Measurements from ENCODE around the gene MINK1.

DNA sequence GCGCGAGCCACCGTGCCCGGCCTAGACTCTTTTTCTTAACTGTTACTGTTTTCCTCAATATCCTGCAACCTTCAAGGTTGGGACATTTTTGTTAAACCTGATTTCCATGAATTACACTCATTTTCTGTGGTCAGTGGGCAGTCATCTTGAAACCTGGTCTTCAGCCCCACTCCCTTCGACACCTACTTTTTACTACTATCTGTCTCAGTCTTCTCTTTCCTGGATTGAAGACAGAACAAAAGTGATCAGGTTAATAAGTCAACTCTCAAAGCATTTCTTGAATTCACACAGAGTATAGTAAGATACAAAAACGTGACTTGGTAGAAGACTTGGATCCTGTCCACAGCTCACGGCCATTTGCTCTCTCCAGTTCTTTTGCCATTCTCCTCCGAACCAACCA is 6.1 kb downstream of the MINK1 start:
- TF ChIP-seq, protein P1, sequence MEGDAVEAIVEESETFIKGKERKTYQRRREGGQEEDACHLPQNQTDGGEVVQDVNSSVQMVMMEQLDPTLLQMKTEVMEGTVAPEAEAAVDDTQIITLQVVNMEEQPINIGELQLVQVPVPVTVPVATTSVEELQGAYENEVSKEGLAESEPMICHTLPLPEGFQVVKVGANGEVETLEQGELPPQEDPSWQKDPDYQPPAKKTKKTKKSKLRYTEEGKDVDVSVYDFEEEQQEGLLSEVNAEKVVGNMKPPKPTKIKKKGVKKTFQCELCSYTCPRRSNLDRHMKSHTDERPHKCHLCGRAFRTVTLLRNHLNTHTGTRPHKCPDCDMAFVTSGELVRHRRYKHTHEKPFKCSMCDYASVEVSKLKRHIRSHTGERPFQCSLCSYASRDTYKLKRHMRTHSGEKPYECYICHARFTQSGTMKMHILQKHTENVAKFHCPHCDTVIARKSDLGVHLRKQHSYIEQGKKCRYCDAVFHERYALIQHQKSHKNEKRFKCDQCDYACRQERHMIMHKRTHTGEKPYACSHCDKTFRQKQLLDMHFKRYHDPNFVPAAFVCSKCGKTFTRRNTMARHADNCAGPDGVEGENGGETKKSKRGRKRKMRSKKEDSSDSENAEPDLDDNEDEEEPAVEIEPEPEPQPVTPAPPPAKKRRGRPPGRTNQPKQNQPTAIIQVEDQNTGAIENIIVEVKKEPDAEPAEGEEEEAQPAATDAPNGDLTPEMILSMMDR (IDR thresholded peaks at IDR 0.05): no peak
- no peak for TF ChIP-seq POLR2A (IDR thresholded peaks at IDR 0.05)
- no peak for TF ChIP-seq POLR2AphosphoS5 (IDR thresholded peaks at IDR 0.05)
